ENCODE measurements around the gene TERT.

- no peak for TF ChIP-seq EP300 (IDR thresholded peaks at IDR 0.05)
- TF ChIP-seq CTCF (IDR thresholded peaks at IDR 0.05): no peak
These were observed 38.1 kb downstream of the TERT start for GRCh38 chr5:1256776-1257175.
